GM18909 (cell line): ENCODE measurements around the gene OR13C5.

Experiments
- ATAC-seq: cut with Tn5 transposase; IDR thresholded peaks from one replicate; pipeline ENCODE4 v1.9.1; 2021; ENCODE audit warnings: mild to moderate bottlenecking; ENCODE audit not compliant: unreplicated experiment, poor library complexity

The OR13C5 gene

GRCh38 chr9:104555521-104555920 is 43.7 kb downstream of the OR13C5 start:
- ATAC-seq, result no peak

- no peak for ATAC-seq
These were observed 46.0 kb downstream of the OR13C5 start for GRCh38 chr9:104553261-104553660.
